PC-3 (cell line): ENCODE data around the gene IL1RAPL1. TPM values are rescaled to one million over a fixed set of nuclear protein-coding genes. Genes with fewer than 3 reads are reported as not detected.

ENCODE experiments used
- ATAC-seq: fragments of 200-7000 bp; cut with Tn5 transposase; 2 replicates; pipeline ENCODE4 v1.9.1; 2020; ENCODE audit warnings: mild to moderate bottlenecking, moderate library complexity
- BruUV-seq: library from RNA; stranded (reverse); fragments of 400-500 nt; replicated peaks from 2 replicates; lab custom pipeline; 2021; lab: Mats Ljungman, UMichigan
- CTCF ChIA-PET: fragments of 300-600 bp; sonication (Branson Sonifier 250); formaldehyde crosslinking; loops from one replicate; lab custom pipeline; 2022; ENCODE audit warnings: antibody characterized with exemption; lab: Charles Lee
- POLR2A ChIA-PET: fragments of 300-600 bp; sonication (Branson Sonifier 250); formaldehyde crosslinking; loops from one replicate; lab custom pipeline; 2022; ENCODE audit warnings: antibody characterized with exemption; ENCODE audit not compliant: unreplicated experiment; lab: Charles Lee
- DNase-seq: peaks from one replicate; pipeline ENCODE4 v3.0.0-alpha.2; 2015
- H2AFZ ChIP-seq: fragments of 300-600 bp; sonication (generic); 2 replicates; pipeline ENCODE4 v1.6.0; 2016; ENCODE audit warnings: antibody characterized with exemption, low read length
- H3F3A ChIP-seq: fragments of 300-600 bp; sonication (generic); one replicate; pipeline ENCODE4 v1.6.0; 2017; ENCODE audit warnings: antibody characterized with exemption, low read length, control low read depth, mild to moderate bottlenecking; ENCODE audit not compliant: unreplicated experiment
- H3K27ac ChIP-seq: fragments of 300-600 bp; sonication (generic); 2 replicates; pipeline ENCODE4 v1.5.1; 2016; ENCODE audit warnings: mild to moderate bottlenecking, low read length
- H3K27me3 ChIP-seq: fragments of 300-600 bp; sonication (generic); 2 replicates; pipeline ENCODE4 v1.6.1; 2016; ENCODE audit warnings: low read length, mixed read lengths
- H3K36me3 ChIP-seq: fragments of 300-600 bp; sonication (generic); 2 replicates; pipeline ENCODE4 v1.6.1; 2016; ENCODE audit warnings: low read depth, mixed run types, low read length, mixed read lengths
- H3K4me1 ChIP-seq: fragments of 300-600 bp; sonication (generic); 2 replicates; pipeline ENCODE4 v1.5.1; 2016; ENCODE audit warnings: low read length; ENCODE audit not compliant: insufficient read depth
- H3K4me2 ChIP-seq: fragments of 300-600 bp; sonication (generic); 2 replicates; pipeline ENCODE4 v1.6.0; 2016; ENCODE audit warnings: low read length
- H3K4me3 ChIP-seq: fragments of 300-600 bp; sonication (generic); 2 replicates; pipeline ENCODE4 v1.5.1; 2016; ENCODE audit warnings: mild to moderate bottlenecking, low read length, mixed read lengths
- H3K79me2 ChIP-seq: fragments of 300-600 bp; sonication (generic); 2 replicates; pipeline ENCODE4 v1.6.1; 2017; ENCODE audit warnings: low read length, mixed read lengths
- H3K9ac ChIP-seq: fragments of 300-600 bp; sonication (generic); 2 replicates; pipeline ENCODE4 v1.6.0; 2016; ENCODE audit warnings: mild to moderate bottlenecking, low read length
- H3K9me2 ChIP-seq: fragments of 300-600 bp; sonication (generic); replicated peaks from 2 replicates; pipeline ENCODE4 v1.6.1; 2016; ENCODE audit warnings: mixed run types, low read length, mixed read lengths
- H3K9me3 ChIP-seq: fragments of 300-600 bp; sonication (generic); 2 replicates; pipeline ENCODE4 v1.6.1; 2016; ENCODE audit warnings: low read length, mixed read lengths
- H4K20me1 ChIP-seq: fragments of 300-600 bp; sonication (generic); 2 replicates; pipeline ENCODE4 v1.6.1; 2016; ENCODE audit warnings: low read length, mixed read lengths
- EZH2 ChIP-seq: fragments of 300-600 bp; sonication (generic); IDR thresholded peaks from one replicate; pipeline ENCODE4 v1.6.1; 2017; ENCODE audit warnings: antibody characterized with exemption, mild to moderate bottlenecking, low read length; ENCODE audit not compliant: unreplicated experiment
- EZH2phosphoT487 ChIP-seq: fragments of 300-600 bp; sonication (generic); IDR thresholded peaks from 2 replicates; pipeline ENCODE4 v1.6.1; 2018; ENCODE audit warnings: mild to moderate bottlenecking, antibody characterized with exemption, low read length, borderline replicate concordance
- intact Hi-C: fragments of 100-400 bp; cut with micrococcal nuclease; formaldehyde crosslinking; loops from 2 replicates; pipeline ENCODE4 v1.9.0; 2023
- total RNA-seq: library from RNA; depleted of rRNA; stranded (reverse); fragments of >200 nt; gene quantifications from 2 replicates; pipeline ENCODE4 v1.2.3, GENCODE V29; 2014
- TF ChIP-seq, protein P1 (sequence below): fragments of 300-600 bp; sonication (generic); conservative IDR thresholded peaks from 2 replicates; pipeline ENCODE4 v1.5.1; 2017; ENCODE audit warnings: antibody characterized with exemption, low read depth, mild to moderate bottlenecking, low read length

Gene IL1RAPL1
- total RNA-seq, 1 experiment from 2014 or later: 0.44 TPM

DNA sequence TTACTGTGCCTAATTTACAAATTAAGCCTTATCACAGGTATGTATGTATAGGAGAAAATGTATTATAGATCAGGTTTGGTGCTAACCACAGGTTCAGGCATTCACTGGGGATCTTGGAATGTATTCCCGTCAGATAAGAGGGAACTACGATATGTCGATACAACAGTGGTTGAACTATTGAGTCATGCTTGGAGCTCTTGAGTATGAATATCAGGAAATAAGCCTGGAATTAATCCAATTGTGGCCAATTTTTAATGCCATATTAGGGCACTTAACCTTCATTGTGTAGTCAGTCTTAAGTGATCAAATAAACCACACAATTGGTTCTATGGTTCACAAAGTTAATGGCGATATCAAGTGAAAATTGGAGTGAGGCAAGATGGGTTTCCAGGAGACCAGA lies 556.5 kb downstream of the IL1RAPL1 start:
- Histone ChIP-seq H3K27ac (0 out of 2 replicates have a peak overlapping the region, but pooled peaks have one; percentile 30), H3K9me2 (no peaks in the 10 kb centered on the region), H3K4me3 (no peak overlapping the region), H3K9me3 (no peaks in the 10 kb centered on the region), H3F3A (no peaks in the 10 kb centered on the region), H3K9ac (no peak overlapping the region), H3K4me2 (no peak overlapping the region), H3K4me1 (no peaks in the 10 kb centered on the region), H3K36me3 (no peaks in the 10 kb centered on the region), H2AFZ (no peak overlapping the region), H3K27me3 (no peaks in the 10 kb centered on the region), H4K20me1 (no peaks in the 10 kb centered on the region), H3K79me2 (no peaks in the 10 kb centered on the region)
- TF ChIP-seq, protein P1, sequence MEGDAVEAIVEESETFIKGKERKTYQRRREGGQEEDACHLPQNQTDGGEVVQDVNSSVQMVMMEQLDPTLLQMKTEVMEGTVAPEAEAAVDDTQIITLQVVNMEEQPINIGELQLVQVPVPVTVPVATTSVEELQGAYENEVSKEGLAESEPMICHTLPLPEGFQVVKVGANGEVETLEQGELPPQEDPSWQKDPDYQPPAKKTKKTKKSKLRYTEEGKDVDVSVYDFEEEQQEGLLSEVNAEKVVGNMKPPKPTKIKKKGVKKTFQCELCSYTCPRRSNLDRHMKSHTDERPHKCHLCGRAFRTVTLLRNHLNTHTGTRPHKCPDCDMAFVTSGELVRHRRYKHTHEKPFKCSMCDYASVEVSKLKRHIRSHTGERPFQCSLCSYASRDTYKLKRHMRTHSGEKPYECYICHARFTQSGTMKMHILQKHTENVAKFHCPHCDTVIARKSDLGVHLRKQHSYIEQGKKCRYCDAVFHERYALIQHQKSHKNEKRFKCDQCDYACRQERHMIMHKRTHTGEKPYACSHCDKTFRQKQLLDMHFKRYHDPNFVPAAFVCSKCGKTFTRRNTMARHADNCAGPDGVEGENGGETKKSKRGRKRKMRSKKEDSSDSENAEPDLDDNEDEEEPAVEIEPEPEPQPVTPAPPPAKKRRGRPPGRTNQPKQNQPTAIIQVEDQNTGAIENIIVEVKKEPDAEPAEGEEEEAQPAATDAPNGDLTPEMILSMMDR: no peak
- TF ChIP-seq EZH2 (no peak), EZH2phosphoT487 (no peak)
- CTCF ChIA-PET: no interaction called here
- DNase-seq (peak; percentile 20), ATAC-seq (no peak)
- intact Hi-C loops: no loop called here
- BruUV-seq: no TSS peak
- POLR2A ChIA-PET: no interaction called here

DNA sequence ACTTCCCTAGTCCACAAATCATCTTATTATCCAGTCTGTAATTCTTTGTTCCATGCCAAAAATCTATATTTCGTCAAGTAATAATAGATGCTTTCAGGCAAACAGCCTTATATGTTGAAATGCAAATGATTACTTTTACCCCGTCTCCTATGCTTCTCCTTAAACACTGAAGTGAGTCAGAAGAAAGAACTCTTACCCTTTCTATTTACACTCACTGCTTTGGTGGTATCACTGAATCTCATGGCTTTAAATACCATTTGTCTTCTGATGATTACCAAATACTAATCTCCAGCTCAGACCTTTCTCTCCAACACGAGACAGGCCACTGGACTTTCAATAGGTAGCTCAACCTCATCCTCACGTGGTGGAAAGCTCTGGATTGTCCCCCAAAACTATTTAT lies 558.1 kb downstream of the IL1RAPL1 start:
- no peaks in the 10 kb centered on the region for H3K27me3 ChIP-seq
- BruUV-seq: no TSS peak
- no peak overlapping the region for H3K27ac ChIP-seq
- no peaks in the 10 kb centered on the region for H3K9me2 ChIP-seq
- intact Hi-C loops: no loop called here
- no peaks in the 10 kb centered on the region for H3K4me1 ChIP-seq
- H3K4me3 ChIP-seq: no peak overlapping the region
- no peak for TF ChIP-seq EZH2phosphoT487
- H2AFZ ChIP-seq: no peak overlapping the region
- ChIA-PET CTCF (no interaction called here), POLR2A (no interaction called here)
- no peaks in the 10 kb centered on the region for H4K20me1 ChIP-seq
- H3K9ac ChIP-seq: no peak overlapping the region
- H3K79me2 ChIP-seq: no peaks in the 10 kb centered on the region
- no peak overlapping the region for H3K4me2 ChIP-seq
- no peaks in the 10 kb centered on the region for H3K9me3 ChIP-seq
- no peaks in the 10 kb centered on the region for H3F3A ChIP-seq
- DNase-seq (no peak), ATAC-seq (no peak)
- no peaks in the 10 kb centered on the region for H3K36me3 ChIP-seq

DNA sequence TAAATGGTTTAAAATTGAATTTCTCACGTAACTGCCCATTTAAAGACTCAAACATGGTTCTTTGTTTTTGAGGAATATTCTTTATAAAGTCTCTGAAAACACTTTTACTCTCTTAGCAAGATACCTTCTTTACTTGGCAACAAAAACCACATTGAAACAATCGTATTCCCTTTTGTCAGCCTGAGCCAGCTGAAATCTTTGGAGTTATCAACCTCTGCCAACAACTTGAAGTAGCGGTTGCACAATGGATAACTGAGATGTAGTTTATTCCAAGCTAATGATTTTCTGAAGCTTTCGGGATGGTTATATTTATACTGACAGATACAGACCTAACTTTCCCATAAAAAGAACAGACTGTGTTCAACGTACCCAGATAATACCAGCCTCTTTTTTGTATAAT lies 561.3 kb downstream of the IL1RAPL1 start:
- ATAC-seq (no peak), DNase-seq (no peak)
- Histone ChIP-seq H4K20me1 (no peaks in the 10 kb centered on the region), H3K4me2 (no peak overlapping the region), H3K27ac (no peak overlapping the region), H2AFZ (no peak overlapping the region), H3K4me1 (no peaks in the 10 kb centered on the region), H3F3A (no peaks in the 10 kb centered on the region), H3K36me3 (no peaks in the 10 kb centered on the region), H3K79me2 (no peaks in the 10 kb centered on the region), H3K4me3 (no peak overlapping the region), H3K9me3 (no peaks in the 10 kb centered on the region), H3K9ac (no peak overlapping the region), H3K27me3 (no peaks in the 10 kb centered on the region), H3K9me2 (no peaks in the 10 kb centered on the region)
- ChIA-PET CTCF (no interaction called here), POLR2A (no interaction called here)
- BruUV-seq: no TSS peak
- TF ChIP-seq, protein P1: no peak
- TF ChIP-seq EZH2 (no peak), EZH2phosphoT487 (no peak)
- intact Hi-C loops: no loop called here
